NCI-H2227 treated with DMSO at 0.1 percent for 48 hours (cell line): ENCODE results near the gene BRAP.
"Not testable (repeated sequence)": the region's sequence is repeated elsewhere in the genome, so short reads cannot be mapped to it uniquely, and the experiment has no call there.

Experiments
- DNase-seq: peaks from one replicate; lab custom pipeline; 2025; lab: John Stamatoyannopoulos, UW

Gene BRAP

GRCh38 chr12:111616177-111616623, 69.6 kb downstream of the BRAP start:
- no peak for DNase-seq

GRCh38 chr12:111607239-111607638, 78.5 kb downstream of the BRAP start:
- DNase-seq, result no peak

DNA sequence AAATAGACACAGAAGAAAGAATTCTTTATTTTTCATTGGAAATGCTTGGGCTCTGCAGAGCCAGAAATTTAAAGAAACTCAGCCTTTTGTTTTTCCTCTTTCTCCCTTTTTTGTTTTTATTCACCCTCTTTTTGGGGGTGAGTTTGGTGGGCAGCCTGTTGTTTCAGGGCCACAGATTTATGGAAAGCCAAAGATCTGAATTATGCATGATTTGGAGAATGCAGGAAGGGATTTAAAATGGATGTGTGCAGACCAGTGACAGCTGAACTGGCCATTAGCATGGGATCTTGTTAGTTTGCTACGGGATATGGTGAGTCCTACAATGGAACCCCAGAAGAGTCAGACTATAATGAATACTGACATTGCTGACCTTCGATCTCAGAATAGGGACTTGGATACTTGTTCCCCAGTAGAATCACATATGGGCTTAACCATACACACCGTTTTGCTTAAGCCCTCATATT, 79.0 kb downstream of the BRAP start:
- DNase-seq, result no peak

DNA sequence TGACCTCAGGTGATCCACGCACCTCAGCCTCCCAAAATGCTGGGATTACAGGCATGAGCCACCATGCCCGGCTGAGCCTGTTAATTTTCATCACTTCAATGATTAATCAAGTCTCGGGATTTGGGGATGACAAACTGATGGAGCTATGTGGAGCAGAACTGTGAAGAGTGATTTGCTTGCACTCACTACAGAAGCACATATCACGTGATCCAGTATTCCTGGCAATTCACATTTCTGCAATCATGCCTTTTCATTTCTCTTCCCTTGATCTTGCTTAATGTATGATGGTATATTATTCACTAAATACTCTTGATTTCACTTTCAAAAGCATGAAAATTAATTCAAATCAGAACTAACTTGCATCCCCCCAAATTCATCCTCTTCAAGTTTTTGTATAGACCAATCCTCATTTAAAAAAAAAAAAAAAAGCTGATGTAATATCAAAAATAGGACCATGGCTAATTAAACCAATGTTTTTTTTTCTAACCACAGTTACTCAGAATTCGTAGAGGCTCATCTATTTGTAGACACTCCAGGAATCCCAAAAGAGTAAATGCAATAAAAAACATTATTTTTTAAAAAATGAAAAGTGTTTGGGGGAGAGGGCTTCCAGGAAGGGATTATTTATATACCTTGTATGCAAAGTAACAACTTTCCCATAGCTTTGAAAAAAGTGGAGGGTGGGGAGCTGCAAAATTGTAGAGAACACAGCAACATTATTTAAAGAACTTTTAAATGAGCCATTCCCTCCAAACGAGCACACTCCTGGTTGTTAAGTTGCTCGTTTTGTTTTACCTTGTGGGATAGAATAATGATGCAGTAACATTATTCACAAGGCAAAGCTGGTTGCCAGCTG, 79.6 kb downstream of the BRAP start:
- no peak for DNase-seq

GRCh38 chr12:111602857-111603256, 82.9 kb downstream of the BRAP start:
- not testable (repeated sequence) for DNase-seq

DNA sequence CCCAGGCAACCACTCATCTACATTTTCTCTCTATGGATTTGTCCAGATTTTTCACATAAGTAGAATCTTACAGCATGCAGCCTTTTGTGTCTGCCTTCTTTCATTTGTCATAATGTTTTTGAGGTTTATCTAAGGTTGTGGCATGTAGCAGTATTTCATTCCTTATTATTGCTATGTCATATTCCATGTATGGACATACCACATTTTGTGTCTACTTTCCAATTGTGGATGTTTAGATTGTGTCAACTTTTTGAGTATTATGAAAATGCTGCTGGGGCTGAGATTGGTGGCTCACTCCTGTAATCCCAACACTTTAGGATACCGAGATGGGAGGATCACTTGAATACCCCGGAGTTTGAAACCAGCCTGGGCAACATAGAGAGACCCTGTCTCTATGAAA, 83.4 kb downstream of the BRAP start:
- no peak for DNase-seq

DNA sequence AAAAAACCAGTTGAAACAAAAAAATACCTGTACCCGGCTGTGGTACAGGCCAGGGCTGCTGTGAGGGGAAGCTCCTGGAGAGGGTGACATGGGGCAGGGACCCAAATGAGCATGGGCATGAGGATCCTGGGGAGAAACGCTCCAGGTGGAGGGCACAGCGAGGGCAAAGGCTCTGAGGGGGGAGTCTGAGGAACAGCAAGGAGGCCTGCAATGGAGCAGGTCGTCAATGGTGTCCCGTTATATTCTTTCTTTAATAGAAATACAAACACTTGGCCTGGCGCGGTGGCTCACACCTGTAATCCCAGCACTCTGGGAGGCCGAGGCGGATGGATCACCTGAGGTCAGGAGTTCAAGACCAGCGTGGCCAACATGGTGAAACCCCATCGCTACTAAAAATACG, 84.8 kb downstream of the BRAP start:
- DNase-seq, result not testable (repeated sequence)

GRCh38 chr12:111600205-111600642, 85.5 kb downstream of the BRAP start:
- DNase-seq, result no peak

DNA sequence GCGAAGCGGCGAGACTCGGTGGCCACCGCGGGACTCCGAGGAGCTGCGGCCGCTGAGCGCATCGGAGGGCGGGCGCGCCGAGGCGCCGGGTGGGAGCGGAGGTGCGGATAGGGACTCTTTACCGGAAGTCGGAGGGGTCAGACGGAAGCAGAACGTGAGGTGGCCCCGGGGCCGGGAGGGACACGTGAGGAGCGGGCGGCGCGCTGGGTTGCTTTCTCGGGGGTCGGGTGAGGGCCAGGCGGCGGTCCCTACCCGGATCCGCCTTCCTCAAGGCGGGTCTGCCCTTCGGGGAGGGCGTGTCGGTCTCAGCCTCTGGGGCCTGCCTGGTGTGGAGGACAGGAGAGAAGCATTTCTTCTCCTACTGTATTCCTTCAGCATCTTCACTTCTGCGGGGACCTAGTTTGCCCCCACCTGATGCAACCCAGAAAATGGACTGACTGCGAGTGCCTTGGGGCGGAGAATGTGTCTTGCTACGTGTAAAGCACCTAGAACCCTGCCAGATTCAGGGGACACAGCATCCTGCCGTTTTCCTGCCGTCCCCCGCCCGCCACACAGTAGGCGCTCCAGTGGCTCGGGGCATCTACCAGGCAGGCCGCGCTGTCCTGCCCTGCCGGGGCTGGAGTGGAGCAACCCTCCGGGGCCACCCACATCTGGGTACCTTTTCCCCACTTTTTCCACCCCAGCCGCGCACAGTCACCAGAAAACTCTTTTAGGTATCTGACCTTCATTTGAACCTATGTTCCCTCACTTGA, 86.1 kb downstream of the BRAP start:
- peak; percentile 97 for DNase-seq

GRCh38 chr12:111598637-111599452, 86.9 kb downstream of the BRAP start, which contains the start of gene ATXN2:
TSS of gene ATXN2 (minus strand) at chr12:111599315. CDS start at chr12:111599034, 281 bp downstream.
- peak; percentile 69 for DNase-seq

- DNase-seq, result no peak
These were observed 87.7 kb downstream of the BRAP start for GRCh38 chr12:111597831-111598636.

- DNase-seq, result peak; percentile 18
These were observed 88.5 kb downstream of the BRAP start for GRCh38 chr12:111596985-111597830.

DNA sequence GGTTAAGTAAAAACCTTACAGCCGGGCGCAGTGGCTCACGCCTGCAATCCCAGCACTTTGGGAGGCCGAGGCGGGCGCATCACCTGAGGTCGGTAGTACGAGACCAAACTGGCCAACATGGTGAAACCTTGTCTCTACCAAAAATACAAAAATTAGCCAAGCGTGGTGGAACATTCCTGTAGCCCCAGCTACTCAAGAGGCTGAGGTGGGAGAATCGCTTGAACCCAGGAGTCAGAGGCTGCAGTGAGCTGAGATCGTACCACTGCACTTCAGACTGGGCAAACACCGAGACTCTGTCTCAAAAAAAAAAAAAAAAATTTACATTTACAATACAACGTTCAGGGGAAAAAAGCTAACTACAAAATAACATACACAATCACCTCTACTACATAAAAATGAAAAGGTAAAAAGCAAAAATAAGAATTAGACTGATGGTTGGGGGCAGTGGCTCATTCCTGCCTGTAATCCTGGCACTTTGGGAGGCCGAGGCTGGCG, 90.4 kb downstream of the BRAP start:
- DNase-seq, result not testable (repeated sequence)
